ENCODE results near the gene FAM149A.

GRCh38 chr4:186074189-186074588 is 30.3 kb upstream of the FAM149A start:
- TF ChIP-seq CTCF (IDR thresholded peaks at IDR 0.05) = no peak
- no peak for TF ChIP-seq EP300 (IDR thresholded peaks at IDR 0.05)

Data from tibial nerve (tissue), 4 donors.